Fibroblast of pulmonary artery (primary cell): ENCODE data around the gene TAP2.

Experiments used
- DNase-seq: peaks from one replicate; pipeline ENCODE4 v3.0.0-alpha.2; 2010; ENCODE audit warnings: low read depth
- H3K4me3 ChIP-seq: replicated peaks from 2 replicates; pipeline ENCODE4 v1.5.1; 2011; ENCODE audit warnings: low read depth, mild to moderate bottlenecking, control low read depth, low read length, moderate library complexity
- CTCF ChIP-seq: IDR thresholded peaks from 2 replicates; pipeline ENCODE4 v1.5.1; 2011; ENCODE audit warnings: mild to moderate bottlenecking, control low read depth, low read length, inconsistent platforms; ENCODE audit errors: missing control alignments

TAP2 gene

GRCh38 chr6:32847004-32847403, 8.5 kb upstream of the TAP2 start:
- H3K4me3 ChIP-seq = no peak overlapping the region

GRCh38 chr6:32845384-32845884, 6.9 kb upstream of the TAP2 start:
- no peak for DNase-seq
- H3K4me3 ChIP-seq = no peak overlapping the region
- no peak for TF ChIP-seq CTCF

More at GRCh38 chr6:32847004-32847403, 8.5 kb upstream of the TAP2 start:
- no peak for DNase-seq
- no peak for TF ChIP-seq CTCF

GRCh38 chr6:32844839-32845383, 6.4 kb upstream of the TAP2 start:
- DNase-seq = no peak
- H3K4me3 ChIP-seq = peak overlapping the region; percentile 92
- no peak for TF ChIP-seq CTCF

- peak within 1 kb of the TSS; percentile 92 for H3K4me3 ChIP-seq
- TF ChIP-seq CTCF = peak; percentile 18
- peak; percentile 92 for DNase-seq
These were observed 5.7 kb upstream of the TAP2 start, which contains the start of gene PSMB8 for GRCh38 chr6:32843979-32844838. Gene PSMB8, minus strand, starts transcription at chr6:32844047. Its CDS starts 51 bp downstream, at chr6:32843996.

- no peak for DNase-seq
- TF ChIP-seq CTCF = no peak
- H3K4me3 ChIP-seq = peak overlapping the region; percentile 92
These were observed 4.9 kb upstream of the TAP2 start for GRCh38 chr6:32843331-32843978.

GRCh38 chr6:32842690-32843089, 4.2 kb upstream of the TAP2 start:
- no peak for DNase-seq
- peak overlapping the region; percentile 2 for H3K4me3 ChIP-seq
- TF ChIP-seq CTCF = no peak
